ENCODE data around the gene MBP.
"Not testable (repeated sequence)": the region's sequence is repeated elsewhere in the genome, so short reads cannot be mapped to it uniquely, and the experiment has no call there.

Gene MBP

DNA sequence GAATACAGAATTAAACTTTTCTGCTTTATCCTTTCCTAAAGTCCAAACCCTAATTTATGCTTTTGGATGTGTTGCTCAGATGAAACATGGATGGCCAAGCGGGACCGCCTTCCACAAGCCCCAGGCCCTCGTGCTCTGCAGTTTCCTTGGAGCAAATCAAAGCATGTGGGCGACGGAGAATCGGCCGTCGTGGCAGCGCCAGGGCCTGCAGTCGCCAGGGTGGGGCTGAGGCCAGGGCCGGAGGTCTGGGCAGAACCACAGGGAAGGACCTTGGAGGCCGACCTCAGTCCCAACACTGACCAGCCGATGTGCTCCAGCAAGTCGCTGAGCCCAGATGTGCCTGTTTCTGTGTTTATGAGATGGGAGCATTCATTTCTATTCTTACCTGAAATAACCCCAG lies 108.1 kb downstream of the MBP start:
- no peaks in the 10 kb centered on the region for H3K9me3 ChIP-seq (ENCODE audit: severe bottlenecking)
- no peak overlapping the region for H3K27ac ChIP-seq (ENCODE audit: poor library complexity, severe bottlenecking)
- TF ChIP-seq, protein P1, sequence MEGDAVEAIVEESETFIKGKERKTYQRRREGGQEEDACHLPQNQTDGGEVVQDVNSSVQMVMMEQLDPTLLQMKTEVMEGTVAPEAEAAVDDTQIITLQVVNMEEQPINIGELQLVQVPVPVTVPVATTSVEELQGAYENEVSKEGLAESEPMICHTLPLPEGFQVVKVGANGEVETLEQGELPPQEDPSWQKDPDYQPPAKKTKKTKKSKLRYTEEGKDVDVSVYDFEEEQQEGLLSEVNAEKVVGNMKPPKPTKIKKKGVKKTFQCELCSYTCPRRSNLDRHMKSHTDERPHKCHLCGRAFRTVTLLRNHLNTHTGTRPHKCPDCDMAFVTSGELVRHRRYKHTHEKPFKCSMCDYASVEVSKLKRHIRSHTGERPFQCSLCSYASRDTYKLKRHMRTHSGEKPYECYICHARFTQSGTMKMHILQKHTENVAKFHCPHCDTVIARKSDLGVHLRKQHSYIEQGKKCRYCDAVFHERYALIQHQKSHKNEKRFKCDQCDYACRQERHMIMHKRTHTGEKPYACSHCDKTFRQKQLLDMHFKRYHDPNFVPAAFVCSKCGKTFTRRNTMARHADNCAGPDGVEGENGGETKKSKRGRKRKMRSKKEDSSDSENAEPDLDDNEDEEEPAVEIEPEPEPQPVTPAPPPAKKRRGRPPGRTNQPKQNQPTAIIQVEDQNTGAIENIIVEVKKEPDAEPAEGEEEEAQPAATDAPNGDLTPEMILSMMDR (IDR thresholded peaks at IDR 0.05; ENCODE audit: poor library complexity, severe bottlenecking), result no peak
- DNase-seq (ENCODE audit: low spot score), result no peak
- ATAC-seq (ENCODE audit: low read depth), result no peak
- no peaks in the 10 kb centered on the region for H3K27me3 ChIP-seq (ENCODE audit: insufficient read depth, poor library complexity, severe bottlenecking)
- no peaks in the 10 kb centered on the region for H3K4me1 ChIP-seq (ENCODE audit: insufficient read depth, poor library complexity, severe bottlenecking)
- no peaks in the 10 kb centered on the region for H3K36me3 ChIP-seq (ENCODE audit: low read depth)
- H3K4me3 ChIP-seq (ENCODE audit: severe bottlenecking), result no peak overlapping the region

GRCh38 chr18:77023102-77023782 lies 109.3 kb downstream of the MBP start:
- TF ChIP-seq, protein P1 (IDR thresholded peaks at IDR 0.05; ENCODE audit: poor library complexity, severe bottlenecking), result no peak
- H3K36me3 ChIP-seq (ENCODE audit: low read depth), result no peaks in the 10 kb centered on the region
- H3K27ac ChIP-seq (ENCODE audit: poor library complexity, severe bottlenecking), result no peak overlapping the region
- no peaks in the 10 kb centered on the region for H3K9me3 ChIP-seq (ENCODE audit: severe bottlenecking)
- DNase-seq (ENCODE audit: low spot score), result no peak
- no peaks in the 10 kb centered on the region for H3K27me3 ChIP-seq (ENCODE audit: insufficient read depth, poor library complexity, severe bottlenecking)
- H3K4me3 ChIP-seq (ENCODE audit: severe bottlenecking), result no peak overlapping the region
- ATAC-seq (ENCODE audit: low read depth), result no peak
- H3K4me1 ChIP-seq (ENCODE audit: insufficient read depth, poor library complexity, severe bottlenecking), result no peaks in the 10 kb centered on the region

- H3K27ac ChIP-seq (ENCODE audit: poor library complexity, severe bottlenecking), result no peak overlapping the region
- no peaks in the 10 kb centered on the region for H3K9me3 ChIP-seq (ENCODE audit: severe bottlenecking)
- ATAC-seq (ENCODE audit: low read depth) (no peak), DNase-seq (ENCODE audit: low spot score) (no peak)
- H3K4me3 ChIP-seq (ENCODE audit: severe bottlenecking), result no peak overlapping the region
- H3K4me1 ChIP-seq (ENCODE audit: insufficient read depth, poor library complexity, severe bottlenecking), result no peaks in the 10 kb centered on the region
- no peaks in the 10 kb centered on the region for H3K27me3 ChIP-seq (ENCODE audit: insufficient read depth, poor library complexity, severe bottlenecking)
- no peaks in the 10 kb centered on the region for H3K36me3 ChIP-seq (ENCODE audit: low read depth)
- TF ChIP-seq, protein P1 (IDR thresholded peaks at IDR 0.05; ENCODE audit: poor library complexity, severe bottlenecking), result no peak
Measured at GRCh38 chr18:77022556-77022955, 110.0 kb downstream of the MBP start.

DNA sequence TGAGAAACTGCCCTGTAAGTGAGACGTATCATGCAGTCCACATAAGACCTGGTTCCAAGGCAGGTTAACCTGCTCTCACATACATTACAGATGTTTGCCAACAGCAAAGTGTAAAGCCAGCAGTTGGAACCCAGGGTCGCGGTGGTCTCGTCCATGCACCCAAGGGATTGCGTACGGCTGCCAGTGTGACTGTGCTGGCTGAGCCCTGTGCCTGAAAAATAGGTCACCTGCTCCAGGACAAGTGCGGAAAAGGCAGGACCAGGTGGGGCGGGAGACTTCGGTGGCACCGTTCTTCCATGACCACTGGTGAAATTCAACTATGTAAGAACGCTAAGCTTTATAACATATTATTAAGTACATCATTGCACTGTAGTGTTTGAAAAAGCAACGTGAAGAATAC lies 110.5 kb downstream of the MBP start:
- no peaks in the 10 kb centered on the region for H3K4me1 ChIP-seq (ENCODE audit: insufficient read depth, poor library complexity, severe bottlenecking)
- no peaks in the 10 kb centered on the region for H3K9me3 ChIP-seq (ENCODE audit: severe bottlenecking)
- no peak overlapping the region for H3K27ac ChIP-seq (ENCODE audit: poor library complexity, severe bottlenecking)
- no peak for ATAC-seq (ENCODE audit: low read depth)
- no peaks in the 10 kb centered on the region for H3K27me3 ChIP-seq (ENCODE audit: insufficient read depth, poor library complexity, severe bottlenecking)
- no peaks in the 10 kb centered on the region for H3K36me3 ChIP-seq (ENCODE audit: low read depth)
- H3K4me3 ChIP-seq (ENCODE audit: severe bottlenecking), result no peak overlapping the region
- TF ChIP-seq, protein P1 (IDR thresholded peaks at IDR 0.05; ENCODE audit: poor library complexity, severe bottlenecking), result no peak
- no peak for DNase-seq (ENCODE audit: low spot score)

GRCh38 chr18:77021478-77021877 lies 111.1 kb downstream of the MBP start:
- DNase-seq (ENCODE audit: low spot score); H3K9me3 ChIP-seq (ENCODE audit: severe bottlenecking); H3K4me1 ChIP-seq (ENCODE audit: insufficient read depth, poor library complexity, severe bottlenecking); H3K27me3 ChIP-seq (ENCODE audit: insufficient read depth, poor library complexity, severe bottlenecking); H3K4me3 ChIP-seq (ENCODE audit: severe bottlenecking); H3K36me3 ChIP-seq (ENCODE audit: low read depth); ATAC-seq (ENCODE audit: low read depth); H3K27ac ChIP-seq (ENCODE audit: poor library complexity, severe bottlenecking): not testable (repeated sequence)
